SU-DHL-6 (cell line): ENCODE results near the gene TRIM9.

Experiments
- EZH2phosphoT487 ChIP-seq: fragments of 200-600 bp; sonication (generic), shearing (Covaris generic); conservative IDR thresholded peaks from 2 replicates; pipeline ENCODE4 v1.6.1; 2018; ENCODE audit warnings: mild to moderate bottlenecking, antibody characterized with exemption, low read length, moderate library complexity, mixed read lengths
- TF ChIP-seq, protein P1 (sequence below): fragments of 200-600 bp; sonication (generic); IDR thresholded peaks from one replicate; pipeline ENCODE4 v1.5.1; 2017; ENCODE audit warnings: antibody characterized with exemption, mild to moderate bottlenecking, low read length, moderate library complexity; ENCODE audit not compliant: insufficient read depth, poor library complexity, severe bottlenecking

DNA sequence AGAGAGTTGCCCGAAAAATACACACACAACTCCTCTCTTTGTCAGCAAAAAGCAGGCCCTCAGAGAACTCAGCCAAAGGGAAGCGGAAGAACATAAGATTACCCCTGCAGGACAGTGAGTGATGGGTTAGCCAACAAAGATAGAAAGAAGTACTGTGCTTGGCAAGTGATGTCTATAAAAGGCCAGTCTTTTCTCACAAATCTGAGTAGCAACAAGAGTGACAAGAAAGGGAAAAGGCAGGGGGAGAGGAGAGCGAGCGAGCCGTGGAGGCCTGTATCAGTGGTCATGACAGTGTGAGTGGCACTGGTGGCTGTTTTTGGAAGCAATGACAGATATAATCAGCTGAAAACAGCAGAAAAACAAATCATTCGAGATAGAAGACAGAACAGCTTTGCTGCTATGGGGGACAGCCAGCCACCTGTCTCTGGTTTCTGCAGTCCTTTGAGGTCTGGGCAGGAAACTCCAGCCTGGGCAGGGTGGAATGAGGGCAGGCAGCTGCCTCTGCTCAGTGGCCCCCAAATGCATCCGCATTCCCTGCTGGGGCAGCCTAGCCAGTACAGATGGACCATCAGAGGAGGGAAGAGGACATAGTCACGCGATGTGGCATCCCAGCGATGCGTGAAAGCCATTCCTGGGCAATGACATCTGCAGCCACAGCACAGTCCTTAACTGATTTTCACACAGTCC lies 74.7 kb downstream of the TRIM9 start:
- TF ChIP-seq, protein P1, sequence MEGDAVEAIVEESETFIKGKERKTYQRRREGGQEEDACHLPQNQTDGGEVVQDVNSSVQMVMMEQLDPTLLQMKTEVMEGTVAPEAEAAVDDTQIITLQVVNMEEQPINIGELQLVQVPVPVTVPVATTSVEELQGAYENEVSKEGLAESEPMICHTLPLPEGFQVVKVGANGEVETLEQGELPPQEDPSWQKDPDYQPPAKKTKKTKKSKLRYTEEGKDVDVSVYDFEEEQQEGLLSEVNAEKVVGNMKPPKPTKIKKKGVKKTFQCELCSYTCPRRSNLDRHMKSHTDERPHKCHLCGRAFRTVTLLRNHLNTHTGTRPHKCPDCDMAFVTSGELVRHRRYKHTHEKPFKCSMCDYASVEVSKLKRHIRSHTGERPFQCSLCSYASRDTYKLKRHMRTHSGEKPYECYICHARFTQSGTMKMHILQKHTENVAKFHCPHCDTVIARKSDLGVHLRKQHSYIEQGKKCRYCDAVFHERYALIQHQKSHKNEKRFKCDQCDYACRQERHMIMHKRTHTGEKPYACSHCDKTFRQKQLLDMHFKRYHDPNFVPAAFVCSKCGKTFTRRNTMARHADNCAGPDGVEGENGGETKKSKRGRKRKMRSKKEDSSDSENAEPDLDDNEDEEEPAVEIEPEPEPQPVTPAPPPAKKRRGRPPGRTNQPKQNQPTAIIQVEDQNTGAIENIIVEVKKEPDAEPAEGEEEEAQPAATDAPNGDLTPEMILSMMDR = no peak
- no peak for TF ChIP-seq EZH2phosphoT487
